Right cardiac atrium (tissue), 5 donors: ENCODE data around the gene AP2S1. TPM values are rescaled to one million over a fixed set of nuclear protein-coding genes. Genes with fewer than 3 reads are reported as not detected.
A peak's percentile ranks its signal among the peaks of the same experiment; 100 is the strongest.
"Not testable (repeated sequence)": the region's sequence is repeated elsewhere in the genome, so short reads cannot be mapped to it uniquely, and the experiment has no call there.

Experiments
- ATAC-seq, 2 donors: fragments of 200-7000 bp; cut with Tn5 transposase; one replicate each; pipeline versions ENCODE4 v1.8.0 to v1.9.1; 2020; ENCODE audit warnings: moderate library complexity in 2 of 2, mild to moderate bottlenecking in 1 of 2
- DNase-seq, 3 donors: peaks; one replicate each; pipeline ENCODE4 v3.0.0-alpha.2; 2020
- H3K27ac ChIP-seq: one replicate; pipeline ENCODE4 v1.5.1; 2013; ENCODE audit warnings: mild to moderate bottlenecking, low read length, control low read depth, moderate library complexity
- H3K27me3 ChIP-seq: one replicate; pipeline ENCODE4 v1.6.1; 2013; ENCODE audit not compliant: control insufficient read depth, insufficient read depth
- H3K4me1 ChIP-seq: one replicate; pipeline ENCODE4 v1.6.1; 2013; ENCODE audit warnings: low read length; ENCODE audit not compliant: control insufficient read depth, insufficient read depth
- H3K4me3 ChIP-seq: one replicate; pipeline ENCODE4 v1.5.1; 2013; ENCODE audit warnings: low read length, control low read depth
- H3K9me3 ChIP-seq: one replicate; pipeline ENCODE4 v1.6.1; 2013; ENCODE audit warnings: low read length; ENCODE audit not compliant: control insufficient read depth
- WGBS: extraction: QIAGEN DNeasy Blood & Tissue Kit; methylation state at CpG from one replicate; pipeline ENCODE4 v1.1.7; 2013; 5-methylcytosine and 5-hydroxymethylcytosine counted together
- intact Hi-C, 4 donors: fragments of 100-400 bp; cut with DNase I; formaldehyde crosslinking; loops; one replicate each; pipeline versions ENCODE4 v1.11.0 to v1.14.0; 2022 to 2023
- polyA plus RNA-seq: library from polyadenylated mRNA; stranded (reverse); fragments of 200-250 nt; gene quantifications from one replicate; pipeline ENCODE4 v1.2.3, GENCODE V29; 2013
- total RNA-seq, 4 donors: library from RNA; stranded (reverse); fragmentation: NEBNext Ultra II Directional; extraction: Animal tissue kit (Norgen Biotek cat#: 25700); gene quantifications; one replicate each; pipeline ENCODE4 v1.2.1, GENCODE V29; 2021
- donor health status: healthy with polysubstance abuse.
- donor health status: DM: no; HTN: yes; CAD: no.
- donor health status: DM: no; HTN: no; CAD: no.
- donor health status: DM: no; HTN: yes; CAD: no; lungs with severe emphysema.
- donor health status: DM: yes; HTN: yes; CAD: no.

AP2S1 gene
- total and polyA plus RNA-seq, 5 donors, result 83.0 to 102 (median 91.7) TPM

- H3K4me1 ChIP-seq, intact Hi-C loops, H3K27me3 ChIP-seq, H3K27ac ChIP-seq, ATAC-seq, H3K9me3 ChIP-seq, DNase-seq, H3K4me3 ChIP-seq: not testable (repeated sequence)
- WGBS, result 93% methylated on average over 4 of the region's 4 CpGs
Observed at GRCh38 chr19:46822410-46822787, 28.2 kb downstream of the AP2S1 start.

- 75% methylated on average over 18 of the region's 18 CpGs for WGBS
- ATAC-seq, result peak; percentile 53 to 55
- H3K27me3 ChIP-seq, result no peaks in the 10 kb centered on the region
- no peaks in the 10 kb centered on the region for H3K4me1 ChIP-seq
- H3K9me3 ChIP-seq, result no peaks in the 10 kb centered on the region
- no peak overlapping the region for H3K27ac ChIP-seq
- no peak overlapping the region for H3K4me3 ChIP-seq
- intact Hi-C loops, result no loop called here
- peak in 2 of 3 donors; percentile 20 to 60 for DNase-seq
Observed at GRCh38 chr19:46821512-46822409, 28.9 kb downstream of the AP2S1 start.

GRCh38 chr19:46818812-46819211 is 31.8 kb downstream of the AP2S1 start:
- intact Hi-C loops, result no loop called here
- ATAC-seq, result no peak
- Histone ChIP-seq H3K4me3 (no peak overlapping the region), H3K27ac (no peak overlapping the region), H3K27me3 (no peaks in the 10 kb centered on the region), H3K4me1 (no peaks in the 10 kb centered on the region), H3K9me3 (no peaks in the 10 kb centered on the region)
- peak in 1 of 3 donors; percentile 6 for DNase-seq
- 92% methylated on average over 2 of the region's 2 CpGs for WGBS

- no peaks in the 10 kb centered on the region for H3K9me3 ChIP-seq
- DNase-seq (peak in 1 of 3 donors; percentile 30), ATAC-seq (no peak)
- no peaks in the 10 kb centered on the region for H3K27me3 ChIP-seq
- 81% methylated on average over 18 of the region's 18 CpGs for WGBS
- H3K27ac ChIP-seq, result no peak overlapping the region
- H3K4me3 ChIP-seq, result no peak overlapping the region
- H3K4me1 ChIP-seq, result no peaks in the 10 kb centered on the region
- intact Hi-C loops, result no loop called here
Observed at GRCh38 chr19:46815833-46816627, 34.6 kb downstream of the AP2S1 start.

GRCh38 chr19:46813839-46814358 is 36.7 kb downstream of the AP2S1 start:
- WGBS, result 29% methylated on average over 7 of the region's 7 CpGs
- ATAC-seq, result peak; percentile 77 to 78

GRCh38 chr19:46812977-46813838 is 37.4 kb downstream of the AP2S1 start:
- DNase-seq, result peak; percentile 46 to 73 (median 64)
- WGBS, result 53% methylated on average over 24 of the region's 24 CpGs

More at GRCh38 chr19:46813839-46814358, 36.7 kb downstream of the AP2S1 start:
- peak; percentile 80 to 91 (median 88) for DNase-seq
- Histone ChIP-seq H3K27me3 (no peaks in the 10 kb centered on the region), H3K9me3 (no peaks in the 10 kb centered on the region), H3K4me1 (no peaks in the 10 kb centered on the region), H3K27ac (no peak overlapping the region), H3K4me3 (no peak overlapping the region)
- intact Hi-C loops, result no loop called here

GRCh38 chr19:46809534-46810272 is 40.9 kb downstream of the AP2S1 start:
- DNase-seq (peak in 1 of 3 donors; percentile 6), ATAC-seq (no peak)
- H3K27ac ChIP-seq, result no peak overlapping the region
- H3K27me3 ChIP-seq, result no peaks in the 10 kb centered on the region
- no peaks in the 10 kb centered on the region for H3K9me3 ChIP-seq
- H3K4me1 ChIP-seq, result no peaks in the 10 kb centered on the region
- 93% methylated on average over 13 of the region's 13 CpGs for WGBS
- intact Hi-C loops, result no loop called here
- no peak overlapping the region for H3K4me3 ChIP-seq

More at GRCh38 chr19:46812977-46813838, 37.4 kb downstream of the AP2S1 start:
- no peaks in the 10 kb centered on the region for H3K27me3 ChIP-seq
- intact Hi-C loops, result no loop called here
- H3K4me3 ChIP-seq, result no peak overlapping the region
- ATAC-seq, result peak; percentile 81 to 82
- no peaks in the 10 kb centered on the region for H3K9me3 ChIP-seq
- no peak overlapping the region for H3K27ac ChIP-seq
- no peaks in the 10 kb centered on the region for H3K4me1 ChIP-seq

- ATAC-seq (no peak), DNase-seq (no peak)
- Histone ChIP-seq H3K4me1 (no peaks in the 10 kb centered on the region), H3K27ac (no peak overlapping the region), H3K27me3 (no peaks in the 10 kb centered on the region), H3K9me3 (no peaks in the 10 kb centered on the region), H3K4me3 (no peak overlapping the region)
- WGBS, result 80% methylated on average over 7 of the region's 7 CpGs
- intact Hi-C loops, result no loop called here
Observed at GRCh38 chr19:46806656-46807055, 44.0 kb downstream of the AP2S1 start.

- ATAC-seq, H3K4me1 ChIP-seq, H3K4me3 ChIP-seq, H3K9me3 ChIP-seq, H3K27me3 ChIP-seq, intact Hi-C loops, H3K27ac ChIP-seq: not testable (repeated sequence)
- DNase-seq, result peak in 1 of 3 donors; percentile 4
- 90% methylated on average over 4 of the region's 4 CpGs for WGBS
Observed at GRCh38 chr19:46804432-46804831, 46.2 kb downstream of the AP2S1 start.

- 57% methylated on average over 2 of the region's 2 CpGs for WGBS
- Histone ChIP-seq H3K27me3 (no peaks in the 10 kb centered on the region), H3K9me3 (no peaks in the 10 kb centered on the region), H3K4me3 (no peak overlapping the region), H3K27ac (no peak overlapping the region), H3K4me1 (no peaks in the 10 kb centered on the region)
- ATAC-seq, result peak; percentile 28 to 51
- intact Hi-C loops, result no loop called here
- peak in 1 of 3 donors; percentile 15 for DNase-seq
Observed at GRCh38 chr19:46803555-46803954, 47.1 kb downstream of the AP2S1 start.
